K562 (cell line): ENCODE results near the gene TCOF1. TPM values are rescaled to one million over a fixed set of nuclear protein-coding genes. Genes with fewer than 3 reads are reported as not detected.

Experiments used
- NFATC3 ChIP-seq: fragments of 450-650 bp; IDR thresholded peaks from 2 replicates; pipeline ENCODE4 v1.6.1; 2017; ENCODE audit warnings: mild to moderate bottlenecking
- NFIC ChIP-seq: fragments of 450-650 bp; IDR thresholded peaks from 2 replicates; pipeline ENCODE4 v1.6.1; 2017; ENCODE audit warnings: mild to moderate bottlenecking, inconsistent platforms
- PCBP2 ChIP-seq: fragments of 200-400 bp; formaldehyde crosslinking; IDR thresholded peaks from 2 replicates; pipeline ENCODE4 v1.6.1; 2018; ENCODE audit warnings: low read length, low read depth, mild to moderate bottlenecking, moderate library complexity; ENCODE audit not compliant: poor library complexity, severe bottlenecking
- PML ChIP-seq: IDR thresholded peaks from 2 replicates; pipeline ENCODE4 v1.6.1; 2012; ENCODE audit warnings: low read length, inconsistent platforms
- SUPT5H ChIP-seq: fragments of 450-650 bp; IDR thresholded peaks from 2 replicates; pipeline ENCODE4 v1.6.1; 2016
- ZC3H11A ChIP-seq: IDR thresholded peaks from 2 replicates; pipeline ENCODE4 v1.6.1; 2012; ENCODE audit warnings: low read depth, low read length, improper control_type of control experiment
- ZNF316 ChIP-seq: fragments of 450-650 bp; IDR thresholded peaks from 2 replicates; pipeline ENCODE4 v1.6.1; 2016
- ZNF407 ChIP-seq: fragments of 450-650 bp; IDR thresholded peaks from 2 replicates; pipeline ENCODE4 v1.6.1; 2016; ENCODE audit warnings: low read depth
- ZNF57 ChIP-seq: fragments of 450-650 bp; formaldehyde crosslinking; IDR thresholded peaks from 2 replicates; pipeline ENCODE4 v1.4.0; 2020; ENCODE audit warnings: mild to moderate bottlenecking, moderate library complexity
- ZNF766 ChIP-seq: fragments of 200-800 bp; sonication (Bioruptor generic); conservative IDR thresholded peaks from 2 replicates; pipeline ENCODE4 v1.6.1; 2016; ENCODE audit warnings: missing genetic modification characterization, missing compliant biosample characterization
- polyA plus RNA-seq, 8 experiments: library from polyadenylated mRNA; depleted of rRNA in 4 of 8; stranded (reverse) in 5 of 8; unstranded in 3 of 8; fragments of >200 nt; fragmentation: Nextera tagmentation in 2 of 8; fragmentation: Illumina TruSeq in 1 of 8; extraction: Ambion mirVana in 2 of 8; extraction: Trizol in 1 of 8; gene quantifications; 2 replicates each; pipeline versions ENCODE4 v1.2.1 to v1.2.3, GENCODE V29; 2011 to 2014; ENCODE audit warnings: inconsistent platforms in 1 of 8, missing spikeins in 1 of 8
- total RNA-seq, 7 experiments: library from RNA; depleted of rRNA in 6 of 7; stranded (reverse); fragments of >200 nt in 6 of 7; fragmentation: Illumina TruSeq in 2 of 7; extraction: Trizol in 2 of 7; gene quantifications; 2 replicates each; pipeline versions ENCODE4 v1.2.1 to v1.2.3, GENCODE V29; 2011 to 2021; ENCODE audit warnings: low replicate concordance in 1 of 7
- TF ChIP-seq, protein P1 (sequence below): fragments of 250-450 bp; sonication (Bioruptor Pico); IDR thresholded peaks from 2 replicates; pipeline ENCODE4 v1.4.0; 2020
- TF ChIP-seq, protein P2 (sequence below): sonication (generic); formaldehyde crosslinking; IDR thresholded peaks from 2 replicates; pipeline ENCODE4 v1.8.0; 2022; ENCODE audit warnings: mild to moderate bottlenecking, low read depth, missing genetic modification reagents

The TCOF1 gene
- total and polyA plus RNA-seq, 9 of the 15 experiments (the other 6 are each of a cell fraction or from before 2014, with no cell fraction given): 9.8 to 134 (median 61.7) TPM

GRCh38 chr5:150443242-150444075 lies 86.0 kb downstream of the TCOF1 start (continued):
- TF ChIP-seq, protein P1, sequence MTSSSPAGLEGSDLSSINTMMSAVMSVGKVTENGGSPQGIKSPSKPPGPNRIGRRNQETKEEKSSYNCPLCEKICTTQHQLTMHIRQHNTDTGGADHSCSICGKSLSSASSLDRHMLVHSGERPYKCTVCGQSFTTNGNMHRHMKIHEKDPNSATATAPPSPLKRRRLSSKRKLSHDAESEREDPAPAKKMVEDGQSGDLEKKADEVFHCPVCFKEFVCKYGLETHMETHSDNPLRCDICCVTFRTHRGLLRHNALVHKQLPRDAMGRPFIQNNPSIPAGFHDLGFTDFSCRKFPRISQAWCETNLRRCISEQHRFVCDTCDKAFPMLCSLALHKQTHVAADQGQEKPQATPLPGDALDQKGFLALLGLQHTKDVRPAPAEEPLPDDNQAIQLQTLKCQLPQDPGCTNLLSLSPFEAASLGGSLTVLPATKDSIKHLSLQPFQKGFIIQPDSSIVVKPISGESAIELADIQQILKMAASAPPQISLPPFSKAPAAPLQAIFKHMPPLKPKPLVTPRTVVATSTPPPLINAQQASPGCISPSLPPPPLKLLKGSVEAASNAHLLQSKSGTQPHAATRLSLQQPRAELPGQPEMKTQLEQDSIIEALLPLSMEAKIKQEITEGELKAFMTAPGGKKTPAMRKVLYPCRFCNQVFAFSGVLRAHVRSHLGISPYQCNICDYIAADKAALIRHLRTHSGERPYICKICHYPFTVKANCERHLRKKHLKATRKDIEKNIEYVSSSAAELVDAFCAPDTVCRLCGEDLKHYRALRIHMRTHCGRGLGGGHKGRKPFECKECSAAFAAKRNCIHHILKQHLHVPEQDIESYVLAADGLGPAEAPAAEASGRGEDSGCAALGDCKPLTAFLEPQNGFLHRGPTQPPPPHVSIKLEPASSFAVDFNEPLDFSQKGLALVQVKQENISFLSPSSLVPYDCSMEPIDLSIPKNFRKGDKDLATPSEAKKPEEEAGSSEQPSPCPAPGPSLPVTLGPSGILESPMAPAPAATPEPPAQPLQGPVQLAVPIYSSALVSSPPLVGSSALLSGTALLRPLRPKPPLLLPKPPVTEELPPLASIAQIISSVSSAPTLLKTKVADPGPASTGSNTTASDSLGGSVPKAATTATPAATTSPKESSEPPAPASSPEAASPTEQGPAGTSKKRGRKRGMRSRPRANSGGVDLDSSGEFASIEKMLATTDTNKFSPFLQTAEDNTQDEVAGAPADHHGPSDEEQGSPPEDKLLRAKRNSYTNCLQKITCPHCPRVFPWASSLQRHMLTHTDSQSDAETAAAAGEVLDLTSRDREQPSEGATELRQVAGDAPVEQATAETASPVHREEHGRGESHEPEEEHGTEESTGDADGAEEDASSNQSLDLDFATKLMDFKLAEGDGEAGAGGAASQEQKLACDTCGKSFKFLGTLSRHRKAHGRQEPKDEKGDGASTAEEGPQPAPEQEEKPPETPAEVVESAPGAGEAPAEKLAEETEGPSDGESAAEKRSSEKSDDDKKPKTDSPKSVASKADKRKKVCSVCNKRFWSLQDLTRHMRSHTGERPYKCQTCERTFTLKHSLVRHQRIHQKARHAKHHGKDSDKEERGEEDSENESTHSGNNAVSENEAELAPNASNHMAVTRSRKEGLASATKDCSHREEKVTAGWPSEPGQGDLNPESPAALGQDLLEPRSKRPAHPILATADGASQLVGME (CRISPR knock-in tag): no peak
- no peak for TF ChIP-seq PCBP2
- peak; percentile 94 for TF ChIP-seq SUPT5H
- TF ChIP-seq, protein P2, sequence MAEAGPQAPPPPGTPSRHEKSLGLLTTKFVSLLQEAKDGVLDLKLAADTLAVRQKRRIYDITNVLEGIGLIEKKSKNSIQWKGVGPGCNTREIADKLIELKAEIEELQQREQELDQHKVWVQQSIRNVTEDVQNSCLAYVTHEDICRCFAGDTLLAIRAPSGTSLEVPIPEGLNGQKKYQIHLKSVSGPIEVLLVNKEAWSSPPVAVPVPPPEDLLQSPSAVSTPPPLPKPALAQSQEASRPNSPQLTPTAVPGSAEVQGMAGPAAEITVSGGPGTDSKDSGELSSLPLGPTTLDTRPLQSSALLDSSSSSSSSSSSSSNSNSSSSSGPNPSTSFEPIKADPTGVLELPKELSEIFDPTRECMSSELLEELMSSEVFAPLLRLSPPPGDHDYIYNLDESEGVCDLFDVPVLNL (CRISPR knock-in tag): no peak
- TF ChIP-seq NFIC: peak; percentile 52
- 0 out of 2 replicates have a peak, but pooled peaks have one; percentile 34 for TF ChIP-seq NFATC3
- TF ChIP-seq ZNF407: no peak
- no peak for TF ChIP-seq ZC3H11A
- no peak for TF ChIP-seq ZNF316
- no peak for TF ChIP-seq ZNF57 (CRISPR knock-in tag)
- TF ChIP-seq PML: peak; percentile 71
- TF ChIP-seq ZNF766 (CRISPR knock-in tag): no peak
